ENCODE results near the gene RNF212. TPM values are rescaled to one million over a fixed set of nuclear protein-coding genes. Genes with fewer than 3 reads are reported as not detected.

Gene RNF212
- total and polyA plus RNA-seq, 2 experiments from 2014 or later = 17.0 to 20.6 TPM

GRCh38 chr4:1036095-1036494 is 77.3 kb downstream of the RNF212 start (continued):
- TF ChIP-seq ETS1 (IDR thresholded peaks at IDR 0.05) (no peak), EZH2phosphoT487 (IDR thresholded peaks at IDR 0.05; ENCODE audit: unreplicated experiment) (no peak), EZH2 (IDR thresholded peaks at IDR 0.05; ENCODE audit: low read depth, unreplicated experiment) (no peak), ZNF114 (CRISPR knock-in tag; IDR thresholded peaks at IDR 0.05) (no peak), JUNB (IDR thresholded peaks at IDR 0.05; ENCODE audit: unreplicated experiment) (no peak)

- H3K9me2 ChIP-seq (ENCODE audit: insufficient read depth) = no peaks in the 10 kb centered on the region
- no peaks in the 10 kb centered on the region for H3K27me3 ChIP-seq (ENCODE audit: insufficient read depth)
- H3K4me3 ChIP-seq = no peak overlapping the region
- Mint-ChIP-seq H3K4me3 (no peak overlapping the region), H3K36me3 (ENCODE audit: low read depth) (no peaks in the 10 kb centered on the region), H3K4me1 (peaks cover 2% of the 10 kb centered on the region; the same call in 2 of the 3 replicates), H3K27me3 (ENCODE audit: insufficient read depth, low read depth, poor library complexity) (peaks cover 6% of the 10 kb centered on the region), H3K9me3 (no peaks in the 10 kb centered on the region), H3K27ac (no peak overlapping the region)
- no peaks in the 10 kb centered on the region for H3K4me1 ChIP-seq (ENCODE audit: insufficient read depth)
- no peaks in the 10 kb centered on the region for H4K20me1 ChIP-seq (replicated peaks; ENCODE audit: insufficient read depth)
- no peak overlapping the region for H3K27ac ChIP-seq (ENCODE audit: low read depth)
- H3F3A ChIP-seq (replicated peaks; ENCODE audit: low read depth) = no peaks in the 10 kb centered on the region
- H3K36me3 ChIP-seq (ENCODE audit: insufficient read depth) = no peaks in the 10 kb centered on the region
- no peak overlapping the region for H2AFZ ChIP-seq
- H3K79me2 ChIP-seq (replicated peaks; ENCODE audit: insufficient read depth) = no peaks in the 10 kb centered on the region
- ATAC-seq (no peak), DNase-seq (ENCODE audit: low spot score) (no peak)
- no peak overlapping the region for H3K4me2 ChIP-seq
- TF ChIP-seq ZNF462 (CRISPR knock-in tag; IDR thresholded peaks at IDR 0.05) = no peak
- TF ChIP-seq ZNF331 (CRISPR knock-in tag; IDR thresholded peaks at IDR 0.05; ENCODE audit: low read depth) = no peak
- TF ChIP-seq JUNB (IDR thresholded peaks at IDR 0.05; ENCODE audit: unreplicated experiment) = no peak
- no peak for TF ChIP-seq CREB1 (CRISPR knock-in tag; IDR thresholded peaks at IDR 0.05; ENCODE audit: low read depth)
- no peak for TF ChIP-seq CTCF (conservative IDR thresholded peaks at IDR 0.05; ENCODE audit: low read depth in 2 of 2)
- no peak for TF ChIP-seq POLR2AphosphoS5 (IDR thresholded peaks at IDR 0.05; ENCODE audit: low read depth)
- no peak for TF ChIP-seq REST (IDR thresholded peaks at IDR 0.05; ENCODE audit: unreplicated experiment)
- no peak for TF ChIP-seq NANOG (IDR thresholded peaks at IDR 0.05; ENCODE audit: borderline replicate concordance)
- no peak for TF ChIP-seq STAT1 (IDR thresholded peaks at IDR 0.05; ENCODE audit: unreplicated experiment)
- no peak for TF ChIP-seq EZH2 (IDR thresholded peaks at IDR 0.05; ENCODE audit: low read depth, unreplicated experiment)
- TF ChIP-seq EZH2phosphoT487 (IDR thresholded peaks at IDR 0.05; ENCODE audit: unreplicated experiment) = no peak
Observed at GRCh38 chr4:1035510-1035909, 77.9 kb downstream of the RNF212 start.

Measured in GM23338 (cell line).